Upper lobe of left lung (tissue), 4 donors: Measurements from ENCODE around the gene PDYN.

Source experiments
- EP300 ChIP-seq, 4 donors: sonication (generic); formaldehyde crosslinking; IDR thresholded peaks; one replicate each; pipeline ENCODE4 v1.5.1; 2017; ENCODE audit warnings: antibody characterized with exemption in 4 of 4, control low read depth in 2 of 4
- POLR2A ChIP-seq, 4 donors: fragments of 450-650 bp; IDR thresholded peaks; one replicate each; pipeline ENCODE4 v1.5.1; 2016 to 2017; ENCODE audit warnings: antibody characterized with exemption in 4 of 4, mild to moderate bottlenecking in 2 of 4
- POLR2AphosphoS5 ChIP-seq, 2 donors: sonication (generic); formaldehyde crosslinking; IDR thresholded peaks; one replicate each; pipeline ENCODE4 v1.5.1; 2017; ENCODE audit warnings: antibody characterized with exemption in 2 of 2
- TF ChIP-seq, protein P1 (sequence below), 6 experiments: fragments of 450-650 bp in 4 of 6; fragments of 200-600 bp in 2 of 6; sonication (generic) in 2 of 6; IDR thresholded peaks; one replicate each; pipeline ENCODE4 v1.5.1; 2016 to 2019; ENCODE audit warnings: antibody characterized with exemption in 6 of 6

DNA sequence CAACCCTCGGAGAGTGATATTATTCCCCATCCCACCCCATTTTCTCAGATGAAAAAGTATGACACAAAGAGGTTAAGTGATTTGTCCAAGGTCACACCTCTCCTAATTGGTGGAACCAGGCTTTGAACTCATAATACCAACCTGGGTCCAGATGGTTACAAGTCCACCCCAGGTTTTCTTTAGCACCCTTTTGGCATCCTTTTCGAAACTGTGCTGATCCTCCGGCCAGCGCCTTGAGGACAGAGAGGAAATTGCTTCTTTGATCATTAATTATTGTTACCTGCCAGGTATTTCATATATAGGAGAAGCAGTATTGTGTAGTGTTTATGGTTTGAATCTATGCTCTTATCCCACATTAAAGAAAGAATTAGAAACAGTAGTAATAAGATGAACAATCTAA is 29.3 kb upstream of the PDYN start:
- TF ChIP-seq, protein P1, sequence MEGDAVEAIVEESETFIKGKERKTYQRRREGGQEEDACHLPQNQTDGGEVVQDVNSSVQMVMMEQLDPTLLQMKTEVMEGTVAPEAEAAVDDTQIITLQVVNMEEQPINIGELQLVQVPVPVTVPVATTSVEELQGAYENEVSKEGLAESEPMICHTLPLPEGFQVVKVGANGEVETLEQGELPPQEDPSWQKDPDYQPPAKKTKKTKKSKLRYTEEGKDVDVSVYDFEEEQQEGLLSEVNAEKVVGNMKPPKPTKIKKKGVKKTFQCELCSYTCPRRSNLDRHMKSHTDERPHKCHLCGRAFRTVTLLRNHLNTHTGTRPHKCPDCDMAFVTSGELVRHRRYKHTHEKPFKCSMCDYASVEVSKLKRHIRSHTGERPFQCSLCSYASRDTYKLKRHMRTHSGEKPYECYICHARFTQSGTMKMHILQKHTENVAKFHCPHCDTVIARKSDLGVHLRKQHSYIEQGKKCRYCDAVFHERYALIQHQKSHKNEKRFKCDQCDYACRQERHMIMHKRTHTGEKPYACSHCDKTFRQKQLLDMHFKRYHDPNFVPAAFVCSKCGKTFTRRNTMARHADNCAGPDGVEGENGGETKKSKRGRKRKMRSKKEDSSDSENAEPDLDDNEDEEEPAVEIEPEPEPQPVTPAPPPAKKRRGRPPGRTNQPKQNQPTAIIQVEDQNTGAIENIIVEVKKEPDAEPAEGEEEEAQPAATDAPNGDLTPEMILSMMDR (IDR thresholded peaks at IDR 0.05): no peak
- TF ChIP-seq POLR2AphosphoS5 (IDR thresholded peaks at IDR 0.05) (no peak), EP300 (IDR thresholded peaks at IDR 0.05) (no peak), POLR2A (IDR thresholded peaks at IDR 0.05) (no peak)
